ENCODE data around the gene ZMAT1. TPM values are rescaled to one million over a fixed set of nuclear protein-coding genes. Genes with fewer than 3 reads are reported as not detected.
A peak's percentile ranks its signal among the peaks of the same experiment; 100 is the strongest.
"Not testable (repeated sequence)": the region's sequence is repeated elsewhere in the genome, so short reads cannot be mapped to it uniquely, and the experiment has no call there.

Gene ZMAT1
- total RNA-seq, result 0.64 and 1.3 TPM in 2 replicates

- DNase-seq (ENCODE audit: low read depth in 2 of 2), result peak; percentile 90 to 93
Observed at GRCh38 chrX:101931488-101932248, at the start of gene ZMAT1. Gene ZMAT1, minus strand, starts transcription at chrX:101932027. Its CDS starts 19 bp downstream, at chrX:101932008.

- DNase-seq (ENCODE audit: low read depth in 2 of 2), result no peak
Observed at GRCh38 chrX:101977106-101977505, 45.3 kb upstream of the ZMAT1 start.

GRCh38 chrX:101973066-101973465 is 41.2 kb upstream of the ZMAT1 start:
- DNase-seq (ENCODE audit: low read depth in 2 of 2), result no peak

GRCh38 chrX:101964923-101965539 is 33.2 kb upstream of the ZMAT1 start:
- DNase-seq (ENCODE audit: low read depth in 2 of 2), result not testable (repeated sequence)

- no peak for DNase-seq (ENCODE audit: low read depth in 2 of 2)
Observed at GRCh38 chrX:101958139-101958538, 26.3 kb upstream of the ZMAT1 start.

GRCh38 chrX:101957174-101957573 is 25.3 kb upstream of the ZMAT1 start:
- DNase-seq (ENCODE audit: low read depth in 2 of 2), result no peak

- no peak for DNase-seq (ENCODE audit: low read depth in 2 of 2)
Observed at GRCh38 chrX:101956556-101956955, 24.7 kb upstream of the ZMAT1 start.

GRCh38 chrX:101950581-101950980 is 18.8 kb upstream of the ZMAT1 start:
- DNase-seq (ENCODE audit: low read depth in 2 of 2), result no peak

GRCh38 chrX:101932249-101932570 is 383 bp upstream of the ZMAT1 start:
- DNase-seq (ENCODE audit: low read depth in 2 of 2), result no peak

GRCh38 chrX:101931136-101931487 is 715 bp downstream of the ZMAT1 start:
- no peak for DNase-seq (ENCODE audit: low read depth in 2 of 2)

- DNase-seq (ENCODE audit: low read depth in 2 of 2), result no peak
Observed at GRCh38 chrX:101925733-101926132, 6.1 kb downstream of the ZMAT1 start.

- DNase-seq (ENCODE audit: low read depth in 2 of 2), result peak in 1 of 2 donors; percentile 62
Observed at GRCh38 chrX:101918751-101919150, 13.1 kb downstream of the ZMAT1 start.

GRCh38 chrX:101906136-101906796 is 25.6 kb downstream of the ZMAT1 start:
- DNase-seq (ENCODE audit: low read depth in 2 of 2), result no peak

GRCh38 chrX:101904996-101905395 is 26.8 kb downstream of the ZMAT1 start:
- no peak for DNase-seq (ENCODE audit: low read depth in 2 of 2)

Other genes with a start within 250 kb of the ZMAT1 start
- not detected in 2 replicates for gene TCEAL2, start 193.7 kb upstream of the ZMAT1 start, total RNA-seq
- not detected in 2 replicates for gene TCEAL6, start 210.5 kb upstream of the ZMAT1 start, total RNA-seq
- 0.90 and 1.6 TPM in 2 replicates for gene BEX5, start 223.9 kb upstream of the ZMAT1 start, total RNA-seq

Measured in dermis microvascular lymphatic vessel endothelial cell (primary cell).